ENCODE data around the gene NTNG2.

NTNG2 gene

GRCh38 chr9:132249690-132250089, 87.8 kb downstream of the NTNG2 start:
- no peak for TF ChIP-seq POU6F1 (CRISPR knock-in tag; IDR thresholded peaks at IDR 0.05; ENCODE audit: borderline replicate concordance, low read depth)
- TF ChIP-seq CREB5 (CRISPR knock-in tag; IDR thresholded peaks at IDR 0.05; ENCODE audit: low read depth), result no peak
- no peak for TF ChIP-seq ZFP30 (CRISPR knock-in tag; IDR thresholded peaks at IDR 0.05)
- TF ChIP-seq TOX (CRISPR knock-in tag; IDR thresholded peaks at IDR 0.05; ENCODE audit: borderline replicate concordance), result no peak
- TF ChIP-seq OSR1 (CRISPR knock-in tag; IDR thresholded peaks at IDR 0.05), result no peak
- TF ChIP-seq ESRRG (CRISPR knock-in tag; IDR thresholded peaks at IDR 0.05), result no peak
- no peak for TF ChIP-seq GLIS3 (CRISPR knock-in tag; IDR thresholded peaks at IDR 0.05)
- TF ChIP-seq ZNF565 (CRISPR knock-in tag; conservative IDR thresholded peaks at IDR 0.05; ENCODE audit: low read depth), result no peak
- no peak for TF ChIP-seq TCF4 (CRISPR knock-in tag; IDR thresholded peaks at IDR 0.05; ENCODE audit: borderline replicate concordance)
- TF ChIP-seq ZC3H10 (CRISPR knock-in tag; IDR thresholded peaks at IDR 0.05), result no peak
- no peak for TF ChIP-seq BACH2 (CRISPR knock-in tag; IDR thresholded peaks at IDR 0.05; ENCODE audit: borderline replicate concordance)
- TF ChIP-seq ZFP3 (CRISPR knock-in tag; IDR thresholded peaks at IDR 0.05), result no peak
- no peak for TF ChIP-seq ARNTL (CRISPR knock-in tag; IDR thresholded peaks at IDR 0.05; ENCODE audit: borderline replicate concordance, low read depth)
- no peak for TF ChIP-seq ZNF70 (CRISPR knock-in tag; IDR thresholded peaks at IDR 0.05)
- no peak for ATAC-seq

- no peak for TF ChIP-seq TCF4 (CRISPR knock-in tag; IDR thresholded peaks at IDR 0.05; ENCODE audit: borderline replicate concordance)
- TF ChIP-seq TSHZ2 (CRISPR knock-in tag; IDR thresholded peaks at IDR 0.05), result no peak
- TF ChIP-seq RARB (CRISPR knock-in tag; IDR thresholded peaks at IDR 0.05), result no peak
- TF ChIP-seq ZFP30 (CRISPR knock-in tag; IDR thresholded peaks at IDR 0.05), result no peak
- TF ChIP-seq ARNTL (CRISPR knock-in tag; IDR thresholded peaks at IDR 0.05; ENCODE audit: borderline replicate concordance, low read depth), result no peak
- TF ChIP-seq ZNF70 (CRISPR knock-in tag; IDR thresholded peaks at IDR 0.05), result no peak
- TF ChIP-seq CSRNP3 (CRISPR knock-in tag; IDR thresholded peaks at IDR 0.05), result no peak
- no peak for TF ChIP-seq ZNF565 (CRISPR knock-in tag; conservative IDR thresholded peaks at IDR 0.05; ENCODE audit: low read depth)
- no peak for TF ChIP-seq TOX (CRISPR knock-in tag; IDR thresholded peaks at IDR 0.05; ENCODE audit: borderline replicate concordance)
- TF ChIP-seq POU6F1 (CRISPR knock-in tag; IDR thresholded peaks at IDR 0.05; ENCODE audit: borderline replicate concordance, low read depth), result no peak
- TF ChIP-seq CREB5 (CRISPR knock-in tag; IDR thresholded peaks at IDR 0.05; ENCODE audit: low read depth), result no peak
- no peak for TF ChIP-seq SNAI2 (CRISPR knock-in tag; IDR thresholded peaks at IDR 0.05)
- TF ChIP-seq CSDC2 (CRISPR knock-in tag; IDR thresholded peaks at IDR 0.05), result no peak
- TF ChIP-seq PPARA (CRISPR knock-in tag; IDR thresholded peaks at IDR 0.05; ENCODE audit: borderline replicate concordance), result no peak
- no peak for TF ChIP-seq PATZ1 (CRISPR knock-in tag; IDR thresholded peaks at IDR 0.05; ENCODE audit: borderline replicate concordance)
- TF ChIP-seq OSR1 (CRISPR knock-in tag; IDR thresholded peaks at IDR 0.05), result no peak
- no peak for ATAC-seq
These were observed 88.7 kb downstream of the NTNG2 start for GRCh38 chr9:132250324-132251262.
